Left kidney (tissue), 2 donors: Measurements from ENCODE around the gene SP140L. TPM values are rescaled to one million over a fixed set of nuclear protein-coding genes. Genes with fewer than 3 reads are reported as not detected.
"Not testable (repeated sequence)": the region's sequence is repeated elsewhere in the genome, so short reads cannot be mapped to it uniquely, and the experiment has no call there.

Experiments
- DNase-seq: peaks from one replicate; pipeline ENCODE4 v3.0.0-alpha.2; 2013
- polyA plus RNA-seq: library from polyadenylated mRNA; unstranded; fragments of 120-200 nt; gene quantifications from one replicate; pipeline ENCODE4 v1.2.1, GENCODE V29; 2013; ENCODE audit not compliant: insufficient read length

The SP140L gene
- polyA plus RNA-seq, 1 donor = 12.9 TPM

DNA sequence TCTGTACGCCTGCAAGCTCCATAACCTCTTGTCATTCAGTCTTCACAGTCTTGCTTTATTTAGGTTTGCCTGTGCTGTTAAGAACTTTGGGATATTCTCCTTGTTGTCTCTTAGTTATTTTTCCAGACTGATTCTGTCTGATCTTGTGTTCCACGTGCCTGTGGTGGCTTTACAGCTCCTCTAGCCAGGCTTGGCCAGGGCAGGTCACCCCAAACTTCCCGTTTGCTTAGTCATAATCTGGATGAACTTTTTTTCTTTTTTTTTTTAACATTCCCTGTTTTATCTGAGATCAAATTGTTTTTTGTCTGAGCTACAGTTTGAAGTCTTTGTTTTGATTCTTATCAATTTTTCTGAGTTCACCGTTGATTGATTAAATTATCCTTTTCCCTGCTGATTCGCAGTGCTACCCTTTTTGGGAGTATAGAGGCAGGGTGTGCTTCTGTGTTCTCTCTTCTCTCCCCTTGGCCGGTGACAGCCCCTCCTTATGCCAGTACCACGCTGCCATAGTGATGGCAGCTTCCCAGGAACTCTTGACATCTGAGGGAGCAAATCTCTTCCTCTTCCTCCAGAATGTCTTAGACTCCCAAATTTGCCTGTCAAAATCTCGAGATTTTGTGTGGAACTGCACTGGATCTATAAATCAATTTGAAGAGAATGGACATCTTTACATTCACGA, 91.5 kb downstream of the SP140L start:
- DNase-seq = no peak

DNA sequence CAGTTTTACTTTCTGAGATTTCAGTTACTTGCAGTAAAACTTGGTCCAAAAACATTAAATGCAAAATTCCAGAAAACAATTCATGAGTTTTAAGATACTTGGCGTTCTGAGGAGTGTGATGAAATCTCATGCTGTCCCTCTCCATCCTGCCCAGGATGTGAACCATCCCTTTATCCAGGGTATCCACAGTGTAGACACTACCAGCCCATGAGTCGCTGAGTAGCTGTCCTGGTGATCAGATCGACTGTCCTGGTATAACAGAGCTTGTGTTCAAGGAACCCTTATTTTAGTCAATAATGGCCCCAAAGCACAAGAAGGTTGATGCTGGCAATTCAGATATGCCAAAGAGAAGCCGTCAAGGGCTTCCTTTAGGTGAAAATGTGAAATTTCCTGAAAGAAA, 92.2 kb downstream of the SP140L start:
- DNase-seq = no peak

- DNase-seq = no peak
These were observed 95.2 kb downstream of the SP140L start for GRCh38 chr2:230422149-230422548.

DNA sequence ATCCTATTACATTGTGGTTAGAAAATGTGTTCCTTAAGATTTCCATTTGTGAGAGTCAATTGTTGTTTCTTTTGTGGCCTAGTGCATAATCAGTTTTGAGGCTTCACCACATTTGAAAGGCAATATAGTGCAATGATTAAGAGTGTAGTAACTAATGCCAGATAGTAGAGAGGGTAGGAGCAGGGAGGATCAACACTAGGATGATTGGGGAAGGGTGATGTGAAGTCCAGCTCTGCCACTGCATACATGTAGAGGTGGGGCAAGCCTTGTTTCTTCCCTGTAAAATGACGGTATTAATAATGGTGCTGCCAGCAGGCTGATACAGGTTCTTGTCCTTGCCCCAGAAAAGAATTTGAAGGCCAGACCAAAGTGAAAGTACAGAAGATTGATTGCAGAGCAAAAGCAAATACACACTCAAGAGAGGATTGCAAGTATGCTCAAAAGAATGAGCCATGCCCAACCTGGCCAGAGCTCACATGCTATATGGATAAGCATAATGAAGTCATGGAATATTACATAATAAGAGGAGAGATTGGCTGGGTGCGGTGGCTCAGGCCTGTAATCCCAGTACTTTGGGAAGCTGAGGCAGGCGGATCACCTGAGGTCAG, 97.0 kb downstream of the SP140L start:
- no peak for DNase-seq

GRCh38 chr2:230425377-230425776, 98.4 kb downstream of the SP140L start:
- DNase-seq = no peak

DNA sequence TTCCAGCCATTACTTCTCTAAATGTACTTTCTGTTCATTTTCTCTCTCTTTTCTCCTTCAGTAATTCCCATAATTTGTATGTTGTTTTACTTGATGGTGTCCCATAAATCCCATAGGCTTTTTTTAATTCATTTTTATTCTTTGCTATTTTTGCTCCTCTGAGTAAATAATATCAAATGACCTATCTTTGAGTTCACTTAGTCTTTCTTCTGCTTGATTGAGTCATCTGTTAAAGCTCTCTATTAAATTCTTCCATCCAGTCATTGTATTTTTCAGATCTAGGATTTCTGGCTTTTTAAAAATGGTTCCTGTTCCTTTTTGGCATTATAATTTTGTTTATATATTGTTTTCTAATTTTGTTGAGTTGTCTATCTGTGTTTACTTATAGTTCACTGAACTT, 102.5 kb downstream of the SP140L start:
- no peak for DNase-seq

GRCh38 chr2:230430957-230431910, 104.2 kb downstream of the SP140L start:
- no peak for DNase-seq

- DNase-seq = no peak
These were observed 107.8 kb downstream of the SP140L start for GRCh38 chr2:230434677-230435324.

DNA sequence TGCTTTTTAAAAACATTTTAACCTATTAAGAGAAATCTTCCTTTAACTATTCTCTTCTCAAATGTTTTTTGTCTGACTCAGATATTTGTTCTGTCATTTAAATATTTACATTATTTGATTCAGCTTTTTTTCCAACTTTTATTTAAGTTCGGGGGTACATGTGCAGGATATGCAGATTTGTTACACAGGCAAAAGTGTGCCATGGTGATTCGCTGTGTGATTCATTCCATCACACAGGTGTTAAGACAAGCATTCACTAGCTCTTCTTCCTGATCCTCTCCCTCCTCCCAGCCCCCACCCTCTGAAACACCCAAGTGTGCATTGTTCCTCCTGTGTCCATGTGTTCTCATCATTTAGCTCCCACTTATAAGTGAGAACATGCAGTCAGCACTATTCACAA, 108.4 kb downstream of the SP140L start:
- no peak for DNase-seq

DNA sequence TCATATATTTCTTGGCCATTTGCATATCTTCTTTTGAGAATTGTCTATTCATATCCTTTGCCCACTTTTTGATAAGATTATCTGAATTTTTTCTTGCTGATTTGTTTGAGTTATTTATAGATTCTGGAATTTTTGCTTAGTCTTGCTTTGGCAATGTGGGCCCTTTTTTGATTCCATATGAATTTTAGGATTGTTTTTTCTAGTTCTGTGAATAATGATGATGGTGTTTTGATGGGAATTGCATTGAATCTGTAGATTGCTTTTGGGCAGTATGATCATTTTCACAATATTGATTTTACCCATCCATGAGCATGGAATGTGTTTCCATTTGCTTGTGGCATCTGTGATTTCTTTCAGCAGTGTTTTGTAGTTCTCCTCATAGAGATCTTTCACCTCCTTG, 112.1 kb downstream of the SP140L start:
- not testable (repeated sequence) for DNase-seq

DNA sequence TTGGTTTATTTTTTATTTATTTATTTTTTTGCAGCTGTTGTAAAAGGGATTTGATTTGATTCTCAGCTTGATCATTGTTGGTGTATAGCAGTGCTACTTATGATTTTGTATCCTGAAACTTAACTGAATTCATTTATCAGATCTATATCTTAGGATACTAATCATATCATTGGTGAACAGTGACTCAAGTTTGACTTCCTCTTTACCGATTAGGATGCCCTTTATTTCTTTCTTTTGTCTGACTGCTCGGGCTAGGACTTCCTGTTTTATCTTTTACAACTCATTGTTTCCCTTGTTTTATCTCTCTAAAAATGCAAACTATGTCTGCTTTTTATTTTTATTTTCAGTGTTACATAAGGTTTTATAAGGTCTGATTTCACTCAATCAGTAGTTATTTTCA, 112.6 kb downstream of the SP140L start:
- DNase-seq = no peak

DNA sequence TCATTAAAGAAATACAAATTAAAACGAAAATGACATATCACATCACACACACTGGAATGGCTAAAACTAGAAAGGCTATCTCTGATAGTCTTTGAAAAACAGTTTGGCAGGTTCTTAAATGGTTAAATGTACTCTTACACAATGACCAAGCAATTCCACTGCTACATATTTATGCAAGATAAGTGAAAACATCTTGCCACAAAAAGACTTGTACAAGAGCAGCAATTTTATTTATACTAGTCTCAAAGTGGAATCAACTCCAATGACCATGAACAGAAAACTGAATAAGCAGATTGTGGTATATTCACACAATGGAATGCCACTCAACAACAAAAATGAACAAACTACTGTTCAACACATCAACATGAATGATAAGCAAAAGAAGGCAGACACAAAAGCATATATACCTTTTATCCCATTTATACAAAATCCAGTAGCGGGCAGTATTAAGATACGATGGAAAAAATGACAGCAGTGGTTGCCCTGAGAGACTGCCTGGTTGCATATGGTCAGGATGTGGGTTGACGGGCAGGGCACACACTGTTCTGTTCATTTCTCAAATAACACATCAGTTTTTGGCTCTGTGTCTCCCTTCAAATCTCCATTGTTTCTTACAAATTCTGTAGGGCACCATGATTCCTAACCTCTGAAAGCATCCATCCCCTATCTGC, 114.4 kb downstream of the SP140L start:
- DNase-seq = no peak

DNA sequence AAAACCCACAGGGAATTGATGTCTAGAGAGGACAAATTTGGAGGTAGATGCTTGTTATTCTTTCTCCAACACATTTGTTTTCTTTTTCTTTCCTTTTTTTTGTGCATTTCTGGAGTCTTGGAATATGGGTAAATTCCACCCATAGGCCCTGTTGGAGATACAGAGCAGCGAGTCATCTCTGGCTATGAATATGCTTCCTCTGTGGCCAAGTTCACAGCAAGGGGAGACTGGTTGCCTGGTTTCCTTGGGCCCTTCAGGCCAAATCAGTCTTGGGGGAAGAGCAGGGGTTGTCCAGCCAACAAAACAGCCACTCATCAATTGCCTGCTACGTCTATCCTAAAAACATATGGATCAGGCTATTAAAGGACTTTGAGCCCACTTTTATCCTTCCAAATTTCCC, 116.5 kb downstream of the SP140L start:
- DNase-seq = no peak

- no peak for DNase-seq
These were observed 117.8 kb downstream of the SP140L start for GRCh38 chr2:230444832-230445231.

DNA sequence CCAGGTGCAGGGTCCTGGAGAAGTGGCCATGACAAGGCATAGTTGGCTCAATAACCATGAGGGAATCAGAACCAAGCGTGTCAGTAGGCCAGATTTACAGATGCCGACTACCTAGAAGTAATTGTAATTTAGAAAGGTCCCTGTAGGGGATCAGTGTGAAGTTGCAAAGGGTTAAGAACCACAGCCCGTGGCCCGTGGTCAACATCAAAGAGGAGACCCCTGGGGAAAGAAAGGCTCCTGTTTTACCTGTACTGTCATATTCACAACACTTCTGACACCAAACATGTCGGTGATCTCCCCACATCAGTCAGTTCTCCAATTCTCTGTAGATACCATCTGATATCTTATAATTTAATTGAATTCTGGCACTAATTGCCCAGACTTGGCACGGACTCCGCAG, 120.0 kb downstream of the SP140L start:
- DNase-seq = no peak

- DNase-seq = no peak
These were observed 120.8 kb downstream of the SP140L start for GRCh38 chr2:230447455-230448451.

- DNase-seq = no peak
These were observed 123.0 kb downstream of the SP140L start for GRCh38 chr2:230449901-230450467.

DNA sequence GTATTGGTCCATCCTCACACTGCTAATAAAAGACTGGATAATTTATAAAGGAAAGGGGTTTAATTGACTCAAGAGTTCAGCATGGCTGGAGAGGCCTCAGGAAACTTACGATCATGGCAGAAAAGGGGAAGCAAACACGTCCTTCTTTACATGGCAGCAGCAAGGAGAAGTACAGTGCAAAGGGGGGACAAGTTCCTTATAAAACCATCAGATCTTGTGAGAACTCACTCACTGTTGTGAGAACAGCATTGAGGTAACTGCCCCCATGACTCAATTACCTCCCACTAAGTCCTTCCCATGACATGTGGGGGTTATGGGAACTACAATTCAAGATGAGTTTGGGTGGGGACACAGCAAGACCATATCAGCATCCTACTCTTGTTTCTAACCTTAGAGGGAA, 126.0 kb downstream of the SP140L start:
- DNase-seq = no peak
